Right lobe of liver (tissue), 4 donors: ENCODE data around the gene PHKG1.

Source experiments
- POLR2A ChIP-seq: fragments of 450-650 bp; IDR thresholded peaks from one replicate; pipeline ENCODE4 v1.6.1; 2017; ENCODE audit warnings: antibody characterized with exemption, mild to moderate bottlenecking
- TF ChIP-seq, protein P1 (sequence below), 4 donors: fragments of 200-600 bp in 3 of 4; fragments of 450-650 bp in 1 of 4; IDR thresholded peaks; one replicate each; pipeline versions ENCODE4 v1.5.1 to v1.8.0; 2016 to 2022; ENCODE audit warnings: antibody characterized with exemption in 4 of 4, mild to moderate bottlenecking in 2 of 4
- donor health status: DM: no; HTN: no; CAD: no.
- donor health status: DM: no; HTN: no; CAD: no.
- donor health status: DM: no; HTN: yes; CAD: no.

DNA sequence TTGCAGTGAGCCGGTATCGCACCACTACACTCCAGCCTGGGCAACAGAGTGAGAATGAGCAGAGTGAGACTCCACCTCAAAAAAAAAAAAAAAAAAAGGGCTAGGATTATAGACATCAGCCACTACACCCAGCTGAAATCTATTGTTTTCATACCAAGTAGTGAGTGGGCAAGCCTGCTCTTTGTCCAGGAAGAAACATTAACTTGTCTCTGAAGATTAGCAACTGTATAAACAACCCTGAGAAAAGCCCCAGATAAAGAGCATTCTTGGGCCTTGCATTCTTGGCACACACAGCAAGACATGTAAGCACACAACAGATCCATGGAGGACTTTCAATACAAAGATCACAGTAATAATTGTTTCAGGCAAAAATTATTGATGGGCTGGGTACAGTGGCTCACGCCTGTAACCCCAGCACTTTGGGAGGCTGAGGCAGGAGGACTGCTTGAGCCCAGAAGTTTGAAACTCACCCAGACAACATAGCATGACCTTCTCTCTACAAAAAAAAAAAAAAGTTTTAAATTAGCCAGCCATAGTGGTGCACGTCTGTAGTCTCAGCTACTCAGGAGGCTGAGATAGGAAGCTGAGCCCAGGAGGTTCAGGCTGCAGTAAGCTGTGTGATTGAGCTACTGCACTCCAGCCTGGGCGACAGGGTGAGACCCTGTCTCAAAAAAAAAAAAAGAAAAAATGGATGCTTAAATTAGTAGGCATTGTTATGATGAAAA lies 45.9 kb downstream of the PHKG1 start:
- TF ChIP-seq, protein P1, sequence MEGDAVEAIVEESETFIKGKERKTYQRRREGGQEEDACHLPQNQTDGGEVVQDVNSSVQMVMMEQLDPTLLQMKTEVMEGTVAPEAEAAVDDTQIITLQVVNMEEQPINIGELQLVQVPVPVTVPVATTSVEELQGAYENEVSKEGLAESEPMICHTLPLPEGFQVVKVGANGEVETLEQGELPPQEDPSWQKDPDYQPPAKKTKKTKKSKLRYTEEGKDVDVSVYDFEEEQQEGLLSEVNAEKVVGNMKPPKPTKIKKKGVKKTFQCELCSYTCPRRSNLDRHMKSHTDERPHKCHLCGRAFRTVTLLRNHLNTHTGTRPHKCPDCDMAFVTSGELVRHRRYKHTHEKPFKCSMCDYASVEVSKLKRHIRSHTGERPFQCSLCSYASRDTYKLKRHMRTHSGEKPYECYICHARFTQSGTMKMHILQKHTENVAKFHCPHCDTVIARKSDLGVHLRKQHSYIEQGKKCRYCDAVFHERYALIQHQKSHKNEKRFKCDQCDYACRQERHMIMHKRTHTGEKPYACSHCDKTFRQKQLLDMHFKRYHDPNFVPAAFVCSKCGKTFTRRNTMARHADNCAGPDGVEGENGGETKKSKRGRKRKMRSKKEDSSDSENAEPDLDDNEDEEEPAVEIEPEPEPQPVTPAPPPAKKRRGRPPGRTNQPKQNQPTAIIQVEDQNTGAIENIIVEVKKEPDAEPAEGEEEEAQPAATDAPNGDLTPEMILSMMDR (IDR thresholded peaks at IDR 0.05), result no peak
- no peak for TF ChIP-seq POLR2A
